SK-MEL-5 (cell line): ENCODE measurements around the gene DNAJC15. TPM values are rescaled to one million over a fixed set of nuclear protein-coding genes. Genes with fewer than 3 reads are reported as not detected.
A peak's percentile ranks its signal among the peaks of the same experiment; 100 is the strongest.

ENCODE experiments used
- DNase-seq: peaks from one replicate; pipeline ENCODE4 v3.0.0-alpha.2; 2016; ENCODE audit warnings: low read depth, low spot score
- in situ Hi-C: cut with HindIII; loops from 2 replicates; pipeline ENCODE4 v1.10.0; 2016; ENCODE audit warnings: low sequenced_read_pairs, high pct_unique_total_duplicates, low pct_unique_long_range_greater_than_20kb
- total RNA-seq: library from RNA; depleted of rRNA; stranded (reverse); fragments of >200 nt; shearing (Covaris generic); gene quantifications from 2 replicates; pipeline ENCODE4 v1.2.3, GENCODE V29; 2014

The DNAJC15 gene
- total RNA-seq, 1 experiment from 2014 or later, result 33.2 TPM

DNA sequence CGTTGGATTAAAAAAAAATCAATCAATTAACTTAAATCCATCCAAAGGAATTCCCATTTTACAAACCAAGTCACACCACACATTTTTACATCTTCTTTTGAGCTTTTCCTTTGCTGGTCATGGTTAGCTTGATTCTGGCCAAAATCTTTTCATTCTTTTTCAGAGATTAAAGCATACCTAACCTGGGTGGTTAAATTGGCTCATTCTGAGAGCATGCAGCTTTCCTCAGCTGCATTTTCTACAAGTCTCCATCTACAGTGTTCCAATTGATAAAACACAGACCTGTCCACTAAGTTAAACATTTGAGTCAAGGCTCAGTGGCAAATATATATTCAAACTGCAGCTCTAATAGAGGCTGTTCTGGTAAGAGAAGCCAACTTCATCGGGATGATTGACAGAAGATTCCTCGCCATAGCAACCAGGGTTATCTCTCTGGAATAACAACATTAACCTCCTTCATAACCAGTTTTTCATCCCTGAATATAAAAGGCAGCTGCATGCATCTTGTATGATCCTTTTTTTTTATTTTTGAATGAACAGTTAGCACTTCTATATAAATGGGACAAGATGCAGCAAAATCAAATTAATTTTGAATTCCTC is 106.2 kb downstream of the DNAJC15 start:
- DNase-seq, result no peak
- in situ Hi-C loops, result no loop called here

DNA sequence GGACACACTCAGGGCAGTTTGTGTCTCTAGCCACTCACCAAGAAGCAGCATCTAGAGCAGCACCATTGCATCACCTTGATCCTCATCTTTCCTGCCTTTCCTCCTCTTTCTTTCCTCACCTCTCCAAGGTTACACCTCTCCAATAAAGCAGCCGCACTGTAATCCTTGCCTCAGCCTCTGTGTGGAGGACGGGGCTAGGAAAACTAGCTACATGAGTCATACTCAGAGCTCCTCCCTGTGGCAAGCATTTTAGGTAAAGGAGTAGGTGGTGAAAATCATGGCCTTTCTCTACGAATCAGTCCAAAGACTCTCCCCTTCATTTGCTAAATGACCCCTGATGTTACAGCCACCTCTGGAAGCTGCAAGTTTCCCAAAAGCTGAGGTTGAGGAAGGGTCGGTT is 108.9 kb downstream of the DNAJC15 start:
- in situ Hi-C loops, result no loop called here
- peak; percentile 68 for DNase-seq

DNA sequence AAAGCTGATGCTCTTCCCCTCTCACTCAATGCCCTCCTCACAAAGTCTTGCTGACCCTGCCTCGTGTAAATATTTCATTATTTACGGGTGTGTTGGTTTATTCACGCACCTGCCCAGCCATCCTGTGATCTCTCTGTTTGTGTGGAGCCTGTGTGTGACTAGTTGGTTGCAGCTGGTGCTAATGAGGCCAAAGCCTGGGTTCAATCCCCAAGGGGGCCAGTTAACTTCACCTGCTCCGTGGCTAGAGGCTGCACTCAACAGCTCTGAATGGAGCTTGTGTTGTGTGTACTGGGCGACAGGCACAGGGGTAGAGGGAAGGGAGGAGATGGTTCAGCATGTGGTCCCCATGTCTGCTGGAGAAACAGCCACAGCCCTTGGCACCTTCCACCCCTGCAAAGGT is 109.5 kb downstream of the DNAJC15 start:
- DNase-seq, result no peak
- in situ Hi-C loops, result no loop called here

GRCh38 chr13:43133792-43134191 is 110.4 kb downstream of the DNAJC15 start:
- no peak for DNase-seq
- in situ Hi-C loops, result no loop called here

DNA sequence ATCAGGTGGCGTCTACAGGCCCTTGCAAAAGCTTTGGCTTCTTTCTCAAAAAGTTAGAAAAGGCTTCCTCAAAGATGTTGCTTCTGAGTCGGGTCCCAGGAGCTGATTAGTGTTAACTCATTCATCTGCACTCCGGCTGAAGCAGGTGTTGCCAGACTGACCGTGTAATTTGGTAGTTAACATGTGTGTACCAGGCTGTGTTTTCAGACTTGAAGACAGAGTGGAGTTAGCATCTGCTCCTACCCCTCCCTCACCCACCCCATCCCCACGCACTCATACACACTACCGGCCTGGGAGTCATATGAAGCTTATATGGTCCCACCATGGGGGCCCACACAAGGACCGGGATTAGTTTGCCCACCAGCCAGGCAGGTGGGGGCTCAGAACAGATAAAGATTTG is 111.5 kb downstream of the DNAJC15 start:
- in situ Hi-C loops, result no loop called here
- DNase-seq, result no peak

DNA sequence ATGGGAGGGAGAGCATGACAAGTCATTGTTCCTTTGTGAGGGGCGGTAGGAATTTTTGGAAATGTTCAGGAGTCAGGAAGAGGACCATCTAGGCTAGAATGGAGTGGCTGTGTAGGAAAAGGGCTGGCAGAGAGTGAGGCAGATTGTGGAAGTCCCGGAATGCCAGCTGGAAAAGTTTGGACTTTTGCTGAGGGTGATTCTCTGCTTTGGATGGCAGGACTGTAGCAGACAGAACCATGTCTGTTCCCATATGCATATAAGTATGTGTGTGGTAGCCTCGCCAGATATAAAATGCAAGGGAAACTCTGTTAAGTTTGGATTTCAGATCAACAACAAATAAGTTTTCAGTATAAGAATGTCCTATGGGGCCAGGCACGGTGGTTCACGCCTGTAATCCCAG is 112.1 kb downstream of the DNAJC15 start:
- in situ Hi-C loops, result no loop called here
- DNase-seq, result no peak

DNA sequence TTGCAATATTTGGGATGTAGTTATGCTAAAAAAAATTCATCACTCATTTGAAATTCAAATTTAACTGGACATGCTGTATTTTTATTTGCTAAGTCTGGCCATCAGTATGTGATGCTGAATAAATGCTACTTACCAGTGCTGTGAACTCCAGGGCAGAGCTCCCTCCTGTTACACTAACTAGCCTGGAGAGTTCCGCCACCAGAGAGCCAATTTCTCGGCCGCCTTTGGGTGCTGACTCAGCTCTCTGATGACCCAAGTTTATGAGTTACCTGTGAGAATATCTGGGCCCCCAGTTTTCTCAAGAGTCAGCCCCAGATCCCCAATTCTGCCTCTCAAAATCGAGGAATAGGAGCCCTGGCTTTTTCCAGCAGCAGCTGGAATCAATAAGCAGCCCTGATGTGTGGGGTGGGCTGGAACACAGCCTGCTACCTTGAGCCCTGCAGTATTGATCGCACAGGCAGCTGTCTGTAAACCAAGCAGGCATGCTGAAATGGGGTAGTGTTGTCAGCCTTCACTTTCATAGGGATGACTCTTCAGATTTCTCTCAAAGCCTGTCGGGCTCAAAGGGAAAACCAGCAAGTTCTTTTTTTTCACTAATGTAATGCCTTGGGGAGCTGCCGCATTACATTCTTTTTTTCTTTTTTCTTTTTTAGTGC is 113.7 kb downstream of the DNAJC15 start:
- in situ Hi-C loops, result no loop called here
- no peak for DNase-seq

GRCh38 chr13:43139211-43139610 is 115.8 kb downstream of the DNAJC15 start:
- no peak for DNase-seq
- in situ Hi-C loops, result no loop called here

GRCh38 chr13:43139921-43140320 is 116.5 kb downstream of the DNAJC15 start:
- DNase-seq, result no peak
- in situ Hi-C loops, result no loop called here

DNA sequence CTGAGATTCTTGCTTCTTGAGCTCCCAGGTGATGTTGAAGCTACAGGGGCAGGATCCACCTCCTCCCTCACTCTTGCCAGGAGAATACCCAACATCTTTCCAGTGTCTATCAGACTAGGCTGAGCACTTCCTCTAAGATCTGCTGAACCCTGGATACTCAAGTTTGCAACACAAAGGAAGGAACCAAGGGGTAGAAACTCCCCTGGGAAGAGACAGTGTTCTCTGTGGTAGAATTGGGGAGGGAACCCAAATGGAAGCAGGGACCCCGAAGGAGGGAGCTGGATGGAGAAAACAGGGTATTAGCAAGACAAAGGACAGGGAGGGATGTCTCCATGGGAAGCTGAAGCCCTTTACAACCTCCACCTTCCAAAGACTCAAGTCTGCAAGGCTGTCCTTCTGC is 117.6 kb downstream of the DNAJC15 start:
- in situ Hi-C loops, result no loop called here
- no peak for DNase-seq

GRCh38 chr13:43141685-43142084 is 118.3 kb downstream of the DNAJC15 start:
- DNase-seq, result no peak
- in situ Hi-C loops, result no loop called here

DNA sequence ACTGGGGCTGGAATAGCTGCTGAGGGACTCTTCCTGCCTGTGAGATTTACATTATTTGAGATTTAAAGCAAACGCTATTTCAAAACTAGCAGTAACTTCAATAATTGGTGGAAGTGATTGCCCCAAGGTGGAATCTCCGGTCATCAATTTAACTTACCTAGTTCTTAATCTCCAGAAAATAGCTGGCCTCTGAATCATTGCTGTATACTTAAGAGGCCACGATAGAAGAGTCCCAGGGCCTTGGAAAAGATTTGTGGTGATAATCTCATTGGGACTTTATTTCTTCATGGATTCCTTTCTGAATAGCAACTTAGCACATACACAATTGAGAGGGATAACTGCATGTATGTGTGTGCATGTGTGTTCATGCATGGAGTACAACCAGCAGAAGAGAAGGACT is 120.2 kb downstream of the DNAJC15 start:
- in situ Hi-C loops, result no loop called here
- DNase-seq, result no peak

GRCh38 chr13:43145534-43146196 is 122.3 kb downstream of the DNAJC15 start:
- DNase-seq, result no peak
- in situ Hi-C loops, result no loop called here

DNA sequence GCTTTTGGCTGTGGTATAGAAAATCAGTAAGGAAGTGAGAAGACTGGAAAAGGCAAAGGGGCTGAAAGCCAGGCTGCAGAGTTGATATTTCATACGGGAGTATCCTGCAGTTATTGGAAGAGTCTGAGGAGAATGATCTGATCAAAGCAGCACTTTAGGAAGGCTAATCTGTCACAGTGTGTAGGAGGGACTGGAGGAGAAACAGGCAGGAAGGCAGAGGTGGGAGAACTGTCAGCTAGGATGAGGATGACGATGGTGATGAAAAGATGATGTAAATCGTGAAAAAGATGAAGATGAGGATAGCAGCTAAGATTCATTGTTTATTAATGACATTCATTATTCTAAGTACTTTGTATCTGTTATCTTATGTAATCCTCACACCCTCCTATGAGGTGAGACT is 123.0 kb downstream of the DNAJC15 start:
- in situ Hi-C loops, result no loop called here
- DNase-seq, result no peak

GRCh38 chr13:43150369-43151207 is 127.2 kb downstream of the DNAJC15 start:
- in situ Hi-C loops, result no loop called here
- no peak for DNase-seq

DNA sequence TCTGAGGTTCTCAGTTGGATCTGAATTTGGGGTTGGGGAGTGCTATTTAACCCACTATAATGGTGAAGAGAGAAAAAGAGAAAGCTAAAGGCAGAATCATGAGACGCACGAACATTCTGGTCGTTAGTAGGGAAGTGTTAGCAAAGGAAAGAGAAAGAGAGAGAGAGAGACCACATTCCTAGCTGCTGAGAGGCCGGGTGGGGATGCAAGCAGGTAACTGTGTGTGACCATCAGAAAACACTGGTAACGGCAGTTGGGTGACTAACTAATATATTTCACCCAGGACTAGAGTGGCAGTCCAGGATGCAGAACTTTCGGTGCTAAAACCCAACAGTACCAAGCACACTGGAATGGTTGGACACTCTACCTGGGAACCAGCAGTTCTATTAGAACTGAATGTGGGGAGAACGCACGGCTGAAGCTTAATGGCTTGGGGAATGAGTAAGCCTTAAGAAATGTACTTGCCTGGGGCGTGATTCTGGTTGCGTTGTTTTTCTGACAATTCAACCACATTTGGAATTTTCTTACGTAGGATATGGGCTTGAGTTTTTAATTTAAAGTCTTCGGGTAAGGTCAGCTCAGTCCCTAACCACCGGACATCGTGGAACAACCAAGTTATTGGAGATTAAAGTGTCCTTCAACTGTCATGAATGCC is 130.2 kb downstream of the DNAJC15 start:
- peak; percentile 73 for DNase-seq
- in situ Hi-C loops, result no loop called here

GRCh38 chr13:43154156-43154651 is 130.8 kb downstream of the DNAJC15 start:
- no peak for DNase-seq
- in situ Hi-C loops, result no loop called here

GRCh38 chr13:43154839-43155238 is 131.5 kb downstream of the DNAJC15 start:
- in situ Hi-C loops, result no loop called here
- no peak for DNase-seq
